CD1c-positive myeloid dendritic cell (primary cell): ENCODE data around the gene KLHDC8A.
A peak's percentile ranks its signal among the peaks of the same experiment; 100 is the strongest.
"Not testable (repeated sequence)": the region's sequence is repeated elsewhere in the genome, so short reads cannot be mapped to it uniquely, and the experiment has no call there.

Experiments used
- DNase-seq: peaks from one replicate; pipeline ENCODE4 v3.0.0-alpha.2; 2016; ENCODE audit errors: extremely low spot score

KLHDC8A gene

GRCh38 chr1:205371871-205372660 is 15.3 kb upstream of the KLHDC8A start:
- no peak for DNase-seq

- DNase-seq = no peak
These were observed 14.1 kb upstream of the KLHDC8A start for GRCh38 chr1:205370780-205371179.

GRCh38 chr1:205369701-205370123 is 13.0 kb upstream of the KLHDC8A start:
- no peak for DNase-seq

GRCh38 chr1:205368478-205368877 is 11.8 kb upstream of the KLHDC8A start:
- DNase-seq = no peak

GRCh38 chr1:205365945-205366463 is 9.3 kb upstream of the KLHDC8A start:
- no peak for DNase-seq

- DNase-seq = not testable (repeated sequence)
These were observed 8.4 kb upstream of the KLHDC8A start for GRCh38 chr1:205365086-205365485.

- DNase-seq = no peak
These were observed 4.2 kb upstream of the KLHDC8A start for GRCh38 chr1:205360891-205361290.

- no peak for DNase-seq
These were observed 3.2 kb upstream of the KLHDC8A start for GRCh38 chr1:205359771-205360565.

- DNase-seq = no peak
These were observed 1.9 kb upstream of the KLHDC8A start for GRCh38 chr1:205358579-205358978.

GRCh38 chr1:205357567-205357966 is 845 bp upstream of the KLHDC8A start:
- no peak for DNase-seq

- DNase-seq = no peak
These were observed 1.7 kb downstream of the KLHDC8A start for GRCh38 chr1:205355075-205355453.

- peak; percentile 71 for DNase-seq
These were observed 2.3 kb downstream of the KLHDC8A start for GRCh38 chr1:205354259-205355074.

GRCh38 chr1:205353612-205354011 is 3.1 kb downstream of the KLHDC8A start:
- no peak for DNase-seq

- no peak for DNase-seq
These were observed 3.5 kb downstream of the KLHDC8A start for GRCh38 chr1:205353191-205353590.

- no peak for DNase-seq
These were observed 4.6 kb downstream of the KLHDC8A start for GRCh38 chr1:205351984-205352713.

- no peak for DNase-seq
These were observed 6.0 kb downstream of the KLHDC8A start for GRCh38 chr1:205350691-205351141.

- DNase-seq = no peak
These were observed 6.6 kb downstream of the KLHDC8A start for GRCh38 chr1:205350124-205350523.

- no peak for DNase-seq
These were observed 7.9 kb downstream of the KLHDC8A start for GRCh38 chr1:205348554-205349487.

- DNase-seq = no peak
These were observed 9.7 kb downstream of the KLHDC8A start for GRCh38 chr1:205346956-205347574.

- no peak for DNase-seq
These were observed 11.0 kb downstream of the KLHDC8A start for GRCh38 chr1:205345761-205346160.
